CD4-positive, alpha-beta T cell treated with Interleukin-2 at 100 ng/mL for 4 hours (primary cell): ENCODE data around the gene MACROD2.
"Not testable (repeated sequence)": the region's sequence is repeated elsewhere in the genome, so short reads cannot be mapped to it uniquely, and the experiment has no call there.

Experiments used
- DNase-seq: peaks from one replicate; pipeline ENCODE4 v3.0.0-alpha.2; 2020; ENCODE audit warnings: low spot score

Gene MACROD2

GRCh38 chr20:13995086-13995665 lies at the start of gene MACROD2:
TSS of gene MACROD2 (plus strand) at chr20:13995516.
- peak; percentile 8 for DNase-seq

- DNase-seq, result no peak
Measured at GRCh38 chr20:13947719-13948118, 47.6 kb upstream of the MACROD2 start.

GRCh38 chr20:13953227-13953626 lies 42.1 kb upstream of the MACROD2 start:
- DNase-seq, result no peak

- DNase-seq, result no peak
Measured at GRCh38 chr20:13960119-13960518, 35.2 kb upstream of the MACROD2 start.

GRCh38 chr20:13960525-13960924 lies 34.8 kb upstream of the MACROD2 start:
- no peak for DNase-seq

GRCh38 chr20:13984211-13984610 lies 11.1 kb upstream of the MACROD2 start:
- no peak for DNase-seq

- DNase-seq, result no peak
Measured at GRCh38 chr20:13990465-13990864, 4.9 kb upstream of the MACROD2 start, which contains the start of gene SEL1L2. TSS of gene SEL1L2 (minus strand) at chr20:13990614. CDS start at chr20:13990534, 80 bp downstream.

GRCh38 chr20:13991311-13991710 lies 4.0 kb upstream of the MACROD2 start:
- no peak for DNase-seq

GRCh38 chr20:13991955-13992354 lies 3.4 kb upstream of the MACROD2 start:
- DNase-seq, result not testable (repeated sequence)

- DNase-seq, result no peak
Measured at GRCh38 chr20:13995841-13996240, 525 bp downstream of the MACROD2 start.

- DNase-seq, result no peak
Measured at GRCh38 chr20:13996265-13996664, 949 bp downstream of the MACROD2 start.

GRCh38 chr20:14000917-14001316 lies 5.6 kb downstream of the MACROD2 start:
- no peak for DNase-seq

- no peak for DNase-seq
Measured at GRCh38 chr20:14005996-14006395, 10.7 kb downstream of the MACROD2 start.

GRCh38 chr20:14009208-14009607 lies 13.9 kb downstream of the MACROD2 start:
- DNase-seq, result no peak

- DNase-seq, result no peak
Measured at GRCh38 chr20:14012671-14013070, 17.4 kb downstream of the MACROD2 start.

- no peak for DNase-seq
Measured at GRCh38 chr20:14030991-14031390, 35.7 kb downstream of the MACROD2 start.

- DNase-seq, result no peak
Measured at GRCh38 chr20:14033310-14033709, 38.0 kb downstream of the MACROD2 start.

GRCh38 chr20:14036567-14036966 lies 41.3 kb downstream of the MACROD2 start:
- DNase-seq, result no peak

- not testable (repeated sequence) for DNase-seq
Measured at GRCh38 chr20:14044712-14045276, 49.5 kb downstream of the MACROD2 start.

GRCh38 chr20:14046534-14046933 lies 51.2 kb downstream of the MACROD2 start:
- DNase-seq, result no peak

GRCh38 chr20:14049111-14049510 lies 53.8 kb downstream of the MACROD2 start:
- no peak for DNase-seq

GRCh38 chr20:14051454-14051853 lies 56.1 kb downstream of the MACROD2 start:
- no peak for DNase-seq

- DNase-seq, result peak; percentile 30
Measured at GRCh38 chr20:14055127-14055742, 59.9 kb downstream of the MACROD2 start.

GRCh38 chr20:14062171-14062570 lies 66.9 kb downstream of the MACROD2 start:
- no peak for DNase-seq
